Esophagus (tissue), 2 donors: ENCODE results near the gene HADH. TPM values are rescaled to one million over a fixed set of nuclear protein-coding genes. Genes with fewer than 3 reads are reported as not detected.
"Not testable (repeated sequence)": the region's sequence is repeated elsewhere in the genome, so short reads cannot be mapped to it uniquely, and the experiment has no call there.

ENCODE experiments used
- H3K27ac ChIP-seq, 2 donors: one replicate each; pipeline ENCODE4 v1.5.1; 2013; ENCODE audit warnings: low read depth in 2 of 2, mild to moderate bottlenecking in 2 of 2, inconsistent platforms in 1 of 2, low read length in 1 of 2, moderate library complexity in 1 of 2
- H3K27me3 ChIP-seq, 2 donors: one replicate each; pipeline ENCODE4 v1.6.1; 2013; ENCODE audit warnings: low read length in 2 of 2, control low read depth in 1 of 2, mild to moderate bottlenecking in 1 of 2; ENCODE audit not compliant: insufficient read depth in 2 of 2, control insufficient read depth in 1 of 2
- H3K36me3 ChIP-seq, 2 donors: one replicate each; pipeline ENCODE4 v1.6.1; 2013; ENCODE audit warnings: low read length in 1 of 2; ENCODE audit not compliant: control insufficient read depth in 2 of 2, insufficient read depth in 2 of 2
- H3K4me1 ChIP-seq, 2 donors: one replicate each; pipeline ENCODE4 v1.6.1; 2013; ENCODE audit warnings: low read length in 1 of 2; ENCODE audit not compliant: control insufficient read depth in 2 of 2, insufficient read depth in 2 of 2
- H3K4me3 ChIP-seq, 2 donors: one replicate each; pipeline ENCODE4 v1.5.1; 2013; ENCODE audit warnings: low read length in 2 of 2, mild to moderate bottlenecking in 2 of 2, low read depth in 1 of 2, moderate library complexity in 1 of 2
- H3K9me3 ChIP-seq, 2 donors: one replicate each; pipeline ENCODE4 v1.6.1; 2013; ENCODE audit warnings: mild to moderate bottlenecking in 2 of 2, low read depth in 1 of 2, low read length in 1 of 2, moderate library complexity in 1 of 2; ENCODE audit not compliant: control insufficient read depth in 2 of 2, insufficient read depth in 1 of 2
- WGBS, 2 donors: extraction: QIAGEN DNeasy Blood & Tissue Kit; methylation state at CpG; one replicate each; pipeline ENCODE4 v1.1.7; 2013; 5-methylcytosine and 5-hydroxymethylcytosine counted together
- polyA plus RNA-seq, 2 donors: library from polyadenylated mRNA; stranded (reverse); fragments of 200-250 nt; gene quantifications; one replicate each; pipeline ENCODE4 v1.2.3, GENCODE V29; 2013
- donor health status: healthy with polysubstance abuse.
- donor health status: Bipolar disorder and iron deficiency.

HADH gene
- polyA plus RNA-seq, 2 donors, result 26.0 to 41.5 TPM

DNA sequence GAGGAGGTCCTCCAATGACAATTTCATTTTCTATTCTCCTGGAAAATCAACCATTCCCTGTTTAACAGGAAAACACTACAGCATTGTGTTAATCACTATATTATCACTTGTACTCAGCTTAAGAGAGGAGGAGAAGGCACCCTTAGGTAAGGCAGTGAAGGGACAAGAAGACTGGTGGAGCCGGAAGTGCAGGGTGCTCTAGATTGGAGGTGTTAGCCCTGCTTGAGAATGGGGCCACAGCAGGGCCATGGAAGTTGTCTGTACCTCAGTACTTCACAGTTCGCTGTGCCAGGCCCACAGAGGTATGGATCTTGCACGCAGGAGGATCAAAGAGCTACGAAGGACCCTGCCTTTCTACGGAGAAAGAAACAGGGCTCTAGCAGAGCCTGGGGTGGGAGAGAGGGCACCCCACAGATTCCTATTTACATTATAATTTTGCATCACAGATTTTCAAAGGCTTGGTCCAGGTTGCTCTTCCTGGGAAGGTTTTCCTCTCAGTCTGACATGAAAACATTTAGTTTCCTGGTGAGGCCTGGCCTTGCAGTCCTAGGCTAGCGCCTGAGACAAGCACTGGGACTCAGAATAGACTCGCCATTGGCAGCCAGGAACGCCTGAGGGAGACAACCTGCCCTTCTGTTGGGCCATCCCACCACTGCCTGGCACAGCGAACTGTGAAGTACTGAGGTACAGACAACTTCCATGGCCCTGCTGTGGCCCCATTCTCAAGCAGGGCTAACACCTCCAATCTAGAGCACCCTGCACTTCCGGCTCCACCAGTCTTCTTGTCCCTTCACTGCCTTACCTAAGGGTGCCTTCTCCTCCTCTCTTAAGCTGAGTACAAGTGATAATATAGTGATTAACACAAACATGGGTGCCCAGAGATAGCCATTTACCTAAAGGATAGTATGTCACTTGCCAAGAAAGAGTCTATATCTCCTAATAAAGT is 60.8 kb downstream of the HADH start:
- H3K4me1 ChIP-seq, H3K36me3 ChIP-seq, H3K4me3 ChIP-seq, H3K27me3 ChIP-seq, H3K27ac ChIP-seq, H3K9me3 ChIP-seq: not testable (repeated sequence)
- 87 to 88% methylated on average over 8 of the region's 10 CpGs for WGBS, 2 donors

DNA sequence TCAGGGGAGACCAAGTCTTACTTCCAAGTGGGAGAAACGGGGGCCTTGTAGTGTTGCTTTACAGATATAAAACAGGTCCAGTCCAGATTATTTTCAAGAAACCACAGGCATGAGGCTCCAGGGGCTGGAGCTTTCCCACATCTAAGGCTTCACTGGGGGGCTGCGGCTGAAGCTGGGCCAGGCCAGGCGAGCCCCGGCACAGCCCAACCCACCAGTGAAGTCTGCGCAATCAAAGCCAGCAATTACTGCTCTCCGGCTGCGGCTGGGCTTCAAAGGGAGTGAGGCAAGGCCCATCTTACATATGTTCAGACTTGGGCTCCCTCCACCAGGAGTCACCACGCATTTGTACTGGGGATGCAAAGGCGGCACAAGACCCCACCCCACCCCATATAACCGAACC is 61.7 kb downstream of the HADH start:
- Histone ChIP-seq H3K9me3 (no peaks in the 10 kb centered on the region), H3K4me3 (no peak overlapping the region), H3K27ac (no peak overlapping the region), H3K4me1 (peaks cover 0 to 2% of the 10 kb centered on the region in 2 donors), H3K36me3 (peaks cover 0 to 2% of the 10 kb centered on the region in 2 donors), H3K27me3 (no peaks in the 10 kb centered on the region)
- WGBS, 2 donors, result 89 to 93% methylated on average over 10 of the region's 10 CpGs

DNA sequence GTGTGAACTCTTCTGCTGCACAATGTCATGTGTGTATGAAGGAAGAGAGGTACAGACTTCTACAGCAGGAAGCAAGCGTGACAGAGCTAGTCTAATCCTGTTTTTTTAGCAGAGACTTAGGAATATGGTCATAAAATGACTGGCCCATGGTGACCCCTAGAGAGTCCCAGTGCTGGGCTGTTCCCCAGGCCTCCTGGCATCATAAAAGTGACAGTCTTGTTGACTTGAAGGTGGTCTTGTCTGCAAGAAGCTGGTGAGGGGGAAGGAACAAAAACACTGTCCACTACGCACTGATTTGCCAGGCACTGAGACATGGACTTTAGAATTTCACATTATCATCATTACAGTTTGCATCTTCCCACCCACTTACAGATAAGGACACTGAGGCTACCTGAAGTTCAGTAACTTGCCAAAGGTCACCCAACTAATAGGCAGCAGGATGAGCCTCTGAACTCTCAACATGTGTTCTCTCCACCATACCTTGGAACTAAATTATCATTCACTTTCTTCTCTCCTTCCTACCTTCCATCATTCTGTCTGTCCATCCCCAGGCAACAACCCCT is 63.0 kb downstream of the HADH start:
- Histone ChIP-seq H3K27ac (no peak overlapping the region), H3K4me3 (no peak overlapping the region)
- WGBS, 2 donors, result 95 to 96% methylated on average over 2 of the region's 2 CpGs

DNA sequence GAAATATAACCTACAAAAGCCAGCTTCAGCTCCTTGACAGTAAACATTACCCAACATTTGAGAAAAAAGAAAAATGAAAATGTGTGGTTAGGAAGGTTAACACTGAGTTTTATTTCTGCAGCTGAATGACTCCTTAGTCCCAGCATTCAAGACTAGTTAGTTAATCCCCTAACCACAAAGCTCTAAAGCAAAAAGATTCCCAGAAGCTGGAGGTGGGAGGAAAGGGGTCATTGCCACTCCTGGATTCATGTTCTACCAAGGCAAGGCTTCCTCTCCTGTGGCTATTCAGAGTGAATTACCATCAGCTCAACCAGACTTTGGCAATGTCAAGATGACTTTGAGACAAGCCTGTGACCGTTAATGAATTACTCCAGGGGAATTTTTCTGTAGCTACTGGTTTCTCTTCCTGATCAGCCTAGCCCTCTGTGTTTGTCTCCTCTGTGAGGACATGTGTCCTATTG is 63.6 kb downstream of the HADH start:
- H3K4me1 ChIP-seq, result peaks cover 0 to under 1% of the 10 kb centered on the region in 2 donors
- H3K36me3 ChIP-seq, result peaks cover 0 to 2% of the 10 kb centered on the region in 2 donors
- no peak overlapping the region for H3K27ac ChIP-seq
- H3K27me3 ChIP-seq, result no peaks in the 10 kb centered on the region
- no peaks in the 10 kb centered on the region for H3K9me3 ChIP-seq
- no peak overlapping the region for H3K4me3 ChIP-seq
- 63 to 72% methylated on average over 1 of the region's 1 CpG for WGBS, 2 donors

More for the DNA sequence above, 63.0 kb downstream of the HADH start:
- peaks cover 0 to 2% of the 10 kb centered on the region in 2 donors for H3K36me3 ChIP-seq
- no peaks in the 10 kb centered on the region for H3K27me3 ChIP-seq
- no peaks in the 10 kb centered on the region for H3K9me3 ChIP-seq
- H3K4me1 ChIP-seq, result peaks cover 0 to 2% of the 10 kb centered on the region in 2 donors

DNA sequence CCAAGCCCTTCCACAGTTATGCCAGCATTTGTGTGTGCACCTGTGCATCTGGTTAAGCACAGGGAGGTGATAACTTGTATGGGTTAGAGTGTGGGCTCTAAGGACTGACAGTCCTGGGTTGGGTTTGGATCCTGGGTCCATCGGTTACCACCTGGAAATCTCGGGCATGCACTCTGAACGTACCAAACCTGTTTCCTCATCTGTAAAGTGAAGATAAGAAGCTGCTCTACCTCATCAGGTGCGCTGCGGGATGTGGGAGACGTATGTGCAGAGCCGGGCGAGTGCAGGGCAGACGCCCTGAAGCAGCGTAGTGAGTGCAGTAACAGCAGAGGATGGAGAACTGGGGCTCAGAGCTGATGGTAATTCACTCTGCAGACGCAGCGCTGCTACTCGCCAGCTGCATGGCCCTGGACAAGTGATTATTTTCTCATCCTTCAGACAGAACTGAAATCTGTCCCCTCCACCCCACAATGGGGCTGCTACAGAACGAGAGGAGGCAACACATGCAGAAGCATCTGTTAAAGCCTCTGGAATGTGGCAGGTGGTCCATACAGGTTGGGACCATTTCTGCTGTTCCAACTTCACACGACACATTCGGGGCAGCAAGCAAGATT is 64.4 kb downstream of the HADH start:
- no peaks in the 10 kb centered on the region for H3K27me3 ChIP-seq
- no peak overlapping the region for H3K27ac ChIP-seq
- 89 to 93% methylated on average over 16 of the region's 16 CpGs for WGBS, 2 donors
- H3K4me3 ChIP-seq, result no peak overlapping the region
- no peaks in the 10 kb centered on the region for H3K9me3 ChIP-seq
- H3K36me3 ChIP-seq, result peaks cover 0 to 2% of the 10 kb centered on the region in 2 donors
- H3K4me1 ChIP-seq, result no peaks in the 10 kb centered on the region

DNA sequence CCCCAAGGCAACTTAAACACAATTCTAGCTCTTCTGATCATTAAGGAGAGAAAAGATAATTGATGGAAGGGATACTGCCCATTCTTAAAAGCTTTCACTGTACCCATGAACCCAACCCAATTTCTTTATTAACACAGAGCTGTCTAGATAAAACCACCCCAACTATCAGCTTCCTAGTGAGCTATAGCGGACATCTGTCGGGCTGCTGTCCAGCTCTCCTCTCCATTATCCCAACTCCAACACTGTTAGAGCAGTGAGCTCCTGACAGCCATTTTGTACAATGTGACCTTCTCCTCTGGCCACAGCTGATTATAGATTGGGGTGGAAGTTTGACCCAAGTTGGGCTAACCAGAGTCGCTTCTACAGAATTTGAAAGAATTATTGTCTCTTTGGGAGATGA is 66.1 kb downstream of the HADH start:
- Histone ChIP-seq H3K4me1 (no peaks in the 10 kb centered on the region), H3K9me3 (no peaks in the 10 kb centered on the region), H3K27ac (no peak overlapping the region), H3K27me3 (no peaks in the 10 kb centered on the region), H3K36me3 (peaks cover 0 to 2% of the 10 kb centered on the region in 2 donors), H3K4me3 (no peak overlapping the region)
- 97% methylated on average over 3 of the region's 3 CpGs for WGBS, 2 donors

DNA sequence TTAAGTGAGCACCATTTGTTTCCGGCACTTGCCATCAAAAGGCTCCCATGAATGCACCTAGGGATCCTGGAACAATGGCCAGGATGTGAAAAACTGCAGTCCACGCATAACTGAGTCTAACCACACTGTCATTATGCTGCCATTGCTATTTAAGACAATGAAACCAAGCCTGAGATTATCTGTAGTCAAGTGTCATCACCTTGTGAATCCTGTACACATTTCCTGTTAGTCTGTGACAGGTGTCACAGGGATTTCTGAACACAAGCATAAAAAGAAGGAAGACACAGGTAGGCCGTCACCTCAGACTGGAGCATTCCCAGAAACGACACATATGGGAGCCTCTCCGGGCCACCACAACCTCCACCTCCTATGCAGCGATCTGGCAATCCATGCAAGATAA is 66.7 kb downstream of the HADH start:
- Histone ChIP-seq H3K4me1 (no peaks in the 10 kb centered on the region), H3K9me3 (no peaks in the 10 kb centered on the region), H3K27me3 (no peaks in the 10 kb centered on the region), H3K36me3 (peaks cover 0 to 2% of the 10 kb centered on the region in 2 donors), H3K27ac (no peak overlapping the region), H3K4me3 (no peak overlapping the region)
- 75 to 80% methylated on average over 6 of the region's 6 CpGs for WGBS, 2 donors

DNA sequence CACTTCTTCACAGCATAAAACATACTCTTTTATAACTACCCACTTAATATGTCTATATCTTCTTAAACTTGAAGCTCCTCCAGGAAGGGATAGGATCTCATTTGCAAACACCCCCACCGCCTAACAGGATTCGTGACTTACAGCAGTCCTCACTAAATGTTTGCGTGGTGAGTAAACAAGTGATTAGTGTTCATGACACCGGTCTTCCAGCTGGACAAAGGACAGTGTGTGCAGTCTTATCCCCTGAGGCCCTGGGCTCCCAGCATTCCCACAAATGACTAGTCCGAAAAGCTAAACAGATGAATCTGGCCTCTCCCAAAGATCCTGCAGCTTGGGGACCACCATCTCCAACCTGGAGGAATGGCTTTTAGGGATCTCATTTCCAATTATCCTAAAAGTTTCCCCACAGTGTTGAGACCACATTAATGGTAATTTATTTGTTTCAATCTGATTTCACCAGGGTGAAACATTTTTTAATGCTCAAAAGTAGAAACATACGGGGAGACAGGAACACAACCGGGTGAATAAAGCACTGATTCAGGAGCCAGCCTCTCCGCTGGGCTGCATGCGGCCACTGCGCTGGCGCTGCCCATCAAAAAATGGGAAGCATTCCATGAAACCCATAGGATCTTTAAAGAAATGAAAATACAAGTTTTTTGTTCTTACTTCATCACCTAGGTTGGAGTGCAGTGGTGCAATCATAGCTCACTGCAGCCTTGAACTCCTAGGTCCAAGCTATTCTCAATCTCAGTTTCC is 69.2 kb downstream of the HADH start:
- H3K27me3 ChIP-seq, result no peaks in the 10 kb centered on the region
- H3K4me1 ChIP-seq, result no peaks in the 10 kb centered on the region
- WGBS, 2 donors, result 79 to 83% methylated on average over 11 of the region's 11 CpGs
- no peak overlapping the region for H3K27ac ChIP-seq
- no peak overlapping the region for H3K4me3 ChIP-seq
- no peaks in the 10 kb centered on the region for H3K9me3 ChIP-seq
- peaks cover 0 to 2% of the 10 kb centered on the region in 2 donors for H3K36me3 ChIP-seq

DNA sequence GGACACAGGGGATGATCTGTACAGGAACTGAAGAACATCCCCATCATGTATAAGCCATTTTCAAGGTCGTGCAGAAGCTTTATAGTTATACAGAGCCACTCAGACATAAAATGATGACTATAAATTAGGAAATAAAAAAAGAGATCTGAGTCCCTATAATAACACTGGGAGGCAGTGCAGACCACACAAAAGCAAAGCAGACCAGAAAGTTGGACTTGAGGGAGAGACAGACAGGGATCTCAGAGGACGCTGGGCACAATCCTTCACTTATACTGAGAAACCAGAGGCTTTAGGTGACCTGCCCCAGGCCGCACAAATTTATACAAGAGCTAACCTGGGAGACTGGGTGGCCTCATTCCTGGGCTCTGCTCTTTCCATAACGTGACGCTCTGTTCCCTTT is 70.5 kb downstream of the HADH start:
- no peak overlapping the region for H3K4me3 ChIP-seq
- H3K4me1 ChIP-seq, result no peaks in the 10 kb centered on the region
- H3K36me3 ChIP-seq, result no peaks in the 10 kb centered on the region
- 56 to 61% methylated on average over 5 of the region's 5 CpGs for WGBS, 2 donors
- H3K9me3 ChIP-seq, result no peaks in the 10 kb centered on the region
- no peak overlapping the region for H3K27ac ChIP-seq
- H3K27me3 ChIP-seq, result no peaks in the 10 kb centered on the region
